Neural cell (in vitro differentiated cells): ENCODE data around the gene TMEM171. TPM values are rescaled to one million over a fixed set of nuclear protein-coding genes. Genes with fewer than 3 reads are reported as not detected.

Experiments used
- H2AFZ ChIP-seq: fragments of 200-600, 300-800 bp; sonication (generic), shearing (Covaris generic); 2 replicates; pipeline ENCODE4 v1.6.0; 2014; ENCODE audit warnings: low read depth, mild to moderate bottlenecking, antibody characterized with exemption, low read length, moderate library complexity
- H3F3A ChIP-seq: fragments of 200-600 bp; shearing (Covaris generic); 2 replicates; pipeline ENCODE4 v1.6.1; 2016; ENCODE audit warnings: mild to moderate bottlenecking, moderate library complexity, mixed read lengths, antibody characterized with exemption, low read length; ENCODE audit not compliant: insufficient read depth, poor library complexity, severe bottlenecking
- H3K27ac ChIP-seq: fragments of 200-600, 300-800 bp; sonication (generic), shearing (Covaris generic); 2 replicates; pipeline ENCODE4 v1.5.1; 2014; ENCODE audit warnings: mild to moderate bottlenecking, low read length, moderate library complexity
- H3K27me3 ChIP-seq: fragments of 300-800, 200-600 bp; sonication (generic), shearing (Covaris generic); 2 replicates; pipeline ENCODE4 v1.6.0; 2014; ENCODE audit warnings: mild to moderate bottlenecking, low read depth, low read length, moderate library complexity; ENCODE audit not compliant: insufficient read depth
- H3K36me3 ChIP-seq: fragments of 300-800, 200-600 bp; sonication (generic), shearing (Covaris generic); 2 replicates; pipeline ENCODE4 v1.5.1; 2014; ENCODE audit warnings: mild to moderate bottlenecking, antibody characterized with exemption, low read length, moderate library complexity; ENCODE audit not compliant: insufficient read depth
- H3K4me2 ChIP-seq: fragments of 300-800, 200-600 bp; sonication (generic), shearing (Covaris generic); 2 replicates; pipeline ENCODE4 v1.6.0; 2014; ENCODE audit warnings: mild to moderate bottlenecking, low read length
- H3K4me3 ChIP-seq: fragments of 300-800, 200-600 bp; sonication (generic), shearing (Covaris generic); 2 replicates; pipeline ENCODE4 v1.5.1; 2014; ENCODE audit warnings: mild to moderate bottlenecking, low read length, moderate library complexity
- H3K79me2 ChIP-seq: fragments of 200-600 bp; shearing (Covaris generic); replicated peaks from 2 replicates; pipeline ENCODE4 v1.6.0; 2014; ENCODE audit warnings: mild to moderate bottlenecking, low read length, moderate library complexity; ENCODE audit not compliant: insufficient read depth
- H3K9ac ChIP-seq: fragments of 300-800, 200-600 bp; sonication (generic), shearing (Covaris generic); 2 replicates; pipeline ENCODE4 v1.6.1; 2016; ENCODE audit warnings: mild to moderate bottlenecking, low read length, mixed read lengths
- H3K9me2 ChIP-seq: fragments of 200-600 bp; shearing (Covaris generic); 2 replicates; pipeline ENCODE4 v1.6.1; 2016; ENCODE audit warnings: mild to moderate bottlenecking, low read length, mixed read lengths; ENCODE audit not compliant: insufficient read depth
- H3K9me3 ChIP-seq: fragments of 200-600, 300-800 bp; sonication (generic), shearing (Covaris generic); 2 replicates; pipeline ENCODE4 v1.6.1; 2016; ENCODE audit warnings: mild to moderate bottlenecking, mixed run types, low read length, moderate library complexity, mixed read lengths
- H4K20me1 ChIP-seq: fragments of 200-600 bp; shearing (Covaris generic); 2 replicates; pipeline ENCODE4 v1.6.1; 2016; ENCODE audit warnings: mild to moderate bottlenecking, mixed run types; ENCODE audit not compliant: insufficient read depth
- CTCF ChIP-seq: fragments of 450-650 bp; IDR thresholded peaks from 2 replicates; pipeline ENCODE4 v1.5.1; 2014; ENCODE audit warnings: antibody characterized with exemption, mild to moderate bottlenecking, moderate library complexity; ENCODE audit not compliant: poor library complexity, severe bottlenecking
- EP300 ChIP-seq: fragments of 450-650 bp; conservative IDR thresholded peaks from 2 replicates; pipeline ENCODE4 v1.6.1; 2014; ENCODE audit warnings: antibody characterized with exemption, mild to moderate bottlenecking, moderate library complexity; ENCODE audit not compliant: poor library complexity, severe bottlenecking
- EZH2 ChIP-seq: fragments of 200-600, 300-800 bp; shearing (Covaris generic), sonication (generic); IDR thresholded peaks from 2 replicates; pipeline ENCODE4 v1.6.1; 2014; ENCODE audit warnings: antibody characterized with exemption, low read length, borderline replicate concordance, mild to moderate bottlenecking; ENCODE audit not compliant: insufficient read depth, poor library complexity, severe bottlenecking
- MXI1 ChIP-seq: fragments of 450-650 bp; conservative IDR thresholded peaks from 2 replicates; pipeline ENCODE4 v1.6.1; 2014; ENCODE audit warnings: antibody characterized with exemption, mild to moderate bottlenecking; ENCODE audit not compliant: poor library complexity, severe bottlenecking
- RAD21 ChIP-seq: fragments of 450-650 bp; conservative IDR thresholded peaks from 2 replicates; pipeline ENCODE4 v1.6.1; 2014; ENCODE audit warnings: antibody characterized with exemption, mild to moderate bottlenecking, moderate library complexity
- REST ChIP-seq: IDR thresholded peaks from 2 replicates; pipeline ENCODE4 v1.6.1; 2012; ENCODE audit warnings: borderline replicate concordance
- SMC3 ChIP-seq: fragments of 450-650 bp; conservative IDR thresholded peaks from 2 replicates; pipeline ENCODE4 v1.6.1; 2014; ENCODE audit warnings: antibody characterized with exemption, mild to moderate bottlenecking, moderate library complexity; ENCODE audit not compliant: poor library complexity
- TAF1 ChIP-seq: IDR thresholded peaks from 2 replicates; pipeline ENCODE4 v1.6.1; 2012; ENCODE audit warnings: low read depth
- polyA plus RNA-seq: library from polyadenylated mRNA; depleted of rRNA; stranded (reverse); fragments of >200 nt; gene quantifications from 2 replicates; pipeline ENCODE4 v1.2.3, GENCODE V29; 2014

Gene TMEM171
- polyA plus RNA-seq, 1 donor from 2014 or later: not detected

- H3F3A ChIP-seq: no peaks in the 10 kb centered on the region
These were observed 32.3 kb downstream of the TMEM171 start for GRCh38 chr5:73152411-73153388.

More at GRCh38 chr5:73152411-73153388, 32.3 kb downstream of the TMEM171 start:
- Histone ChIP-seq H4K20me1 (no peaks in the 10 kb centered on the region), H3K79me2 (no peaks in the 10 kb centered on the region), H3K9ac (no peak overlapping the region), H3K9me3 (no peaks in the 10 kb centered on the region), H2AFZ (no peak overlapping the region), H3K4me2 (no peak overlapping the region), H3K36me3 (no peaks in the 10 kb centered on the region), H3K27ac (no peak overlapping the region), H3K9me2 (no peaks in the 10 kb centered on the region), H3K4me3 (no peak overlapping the region), H3K27me3 (no peaks in the 10 kb centered on the region)
- TF ChIP-seq CTCF (no peak), TAF1 (no peak), EZH2 (no peak), SMC3 (no peak), REST (no peak), MXI1 (no peak), EP300 (no peak), RAD21 (no peak)
